Measurements from ENCODE around the gene ZNF43. TPM values are rescaled to one million over a fixed set of nuclear protein-coding genes. Genes with fewer than 3 reads are reported as not detected.
"Not testable (repeated sequence)": the region's sequence is repeated elsewhere in the genome, so short reads cannot be mapped to it uniquely, and the experiment has no call there.

Gene ZNF43
- polyA plus RNA-seq, 1 of the 3 experiments (the other 2 are of a cell fraction), result 3.4 TPM

- H3F3A ChIP-seq (replicated peaks; ENCODE audit: insufficient read depth), result peaks cover 16% of the 10 kb centered on the region
- H3K9ac ChIP-seq, result no peak overlapping the region
- TF ChIP-seq SMC3 (IDR thresholded peaks at IDR 0.05; ENCODE audit: low read depth, low read length) (no peak), ELF1 (IDR thresholded peaks at IDR 0.05) (no peak), FOXM1 (IDR thresholded peaks at IDR 0.05; ENCODE audit: low read depth) (no peak), MEF2A (IDR thresholded peaks at IDR 0.05; ENCODE audit: borderline replicate concordance, low read depth) (no peak), RAD21 (IDR thresholded peaks at IDR 0.05; ENCODE audit: low read length) (no peak), EP300 (IDR thresholded peaks at IDR 0.05; ENCODE audit: borderline replicate concordance in 1 of 2, low read depth in 1 of 2, low read length in 1 of 2) (no peak), RXRA (IDR thresholded peaks at IDR 0.05; ENCODE audit: borderline replicate concordance, low read depth) (no peak)
- ChIA-PET POLR2A (no interaction called here), CTCF (no interaction called here)
- no peaks in the 10 kb centered on the region; the same call in 1 of the 2 replicates for H3K9me3 ChIP-seq
- H3K36me3 ChIP-seq (replicated peaks in 1 of 2; ENCODE audit: control insufficient read depth in 1 of 2, insufficient read depth in 2 of 2, low read length in 1 of 2), result peaks cover 3 to 77% of the 10 kb centered on the region in 2 experiments
- WGBS (ENCODE audit: low lambda C conversion rate), result 76% methylated on average over 4 of the region's 4 CpGs
- no peaks in the 10 kb centered on the region for H3K4me1 ChIP-seq (ENCODE audit: control insufficient read depth in 1 of 2, insufficient read depth in 2 of 2, low read depth in 1 of 2, low read length in 1 of 2)
- H2AFZ ChIP-seq (ENCODE audit: low read depth), result no peak overlapping the region
- H3K9me2 ChIP-seq, result no peaks in the 10 kb centered on the region
- H3K27ac ChIP-seq (ENCODE audit: low read depth in 2 of 2, low read length in 1 of 2), result no peak overlapping the region
- no peak for DNase-seq
- H4K20me1 ChIP-seq (ENCODE audit: insufficient read depth), result no peaks in the 10 kb centered on the region
- peaks cover 74% of the 10 kb centered on the region for H3K79me2 ChIP-seq (ENCODE audit: insufficient read depth)
- H3K4me2 ChIP-seq, result no peak overlapping the region
- no peak overlapping the region for H3K4me3 ChIP-seq (ENCODE audit: low read depth in 2 of 2, low read length in 1 of 2)
- no peaks in the 10 kb centered on the region for H3K27me3 ChIP-seq (ENCODE audit: insufficient read depth)
Measured at GRCh38 chr19:21823224-21823623, 12.8 kb downstream of the ZNF43 start.

- Histone ChIP-seq H3K27me3 (ENCODE audit: insufficient read depth) (no peaks in the 10 kb centered on the region), H3K27ac (ENCODE audit: low read depth in 2 of 2, low read length in 1 of 2) (no peak overlapping the region), H3K4me2 (no peak overlapping the region), H2AFZ (ENCODE audit: low read depth) (no peak overlapping the region), H3K9me2 (no peaks in the 10 kb centered on the region), H3K9ac (no peak overlapping the region), H3F3A (replicated peaks; ENCODE audit: insufficient read depth) (no peaks in the 10 kb centered on the region), H3K4me3 (ENCODE audit: low read depth in 2 of 2, low read length in 1 of 2) (no peak overlapping the region), H4K20me1 (ENCODE audit: insufficient read depth) (no peaks in the 10 kb centered on the region), H3K79me2 (ENCODE audit: insufficient read depth) (no peaks in the 10 kb centered on the region), H3K4me1 (ENCODE audit: control insufficient read depth in 1 of 2, insufficient read depth in 2 of 2, low read depth in 1 of 2, low read length in 1 of 2) (no peaks in the 10 kb centered on the region), H3K9me3 (peaks cover 63% of the 10 kb centered on the region), H3K36me3 (replicated peaks in 1 of 2; ENCODE audit: control insufficient read depth in 1 of 2, insufficient read depth in 2 of 2, low read length in 1 of 2) (peaks cover 59 to 99% of the 10 kb centered on the region in 2 experiments)
- TF ChIP-seq USF1 (IDR thresholded peaks at IDR 0.05; ENCODE audit: borderline replicate concordance, low read depth) (no peak), TAF1 (IDR thresholded peaks at IDR 0.05; ENCODE audit: borderline replicate concordance, low read depth, low read length) (no peak), JUND (IDR thresholded peaks at IDR 0.05) (no peak), EZH2phosphoT487 (IDR thresholded peaks at IDR 0.05; ENCODE audit: borderline replicate concordance, low read depth) (no peak), TEAD4 (IDR thresholded peaks at IDR 0.05; ENCODE audit: borderline replicate concordance, insufficient read depth) (no peak), PBX3 (IDR thresholded peaks at IDR 0.05) (no peak), TCF12 (IDR thresholded peaks at IDR 0.05) (no peak), MEF2A (IDR thresholded peaks at IDR 0.05; ENCODE audit: borderline replicate concordance, low read depth) (no peak), SIN3A (IDR thresholded peaks at IDR 0.05; ENCODE audit: borderline replicate concordance, low read depth, low read length) (no peak)
- DNase-seq, result no peak
- CTCF ChIA-PET, result no interaction called here
- POLR2A ChIA-PET, result no interaction called here
- WGBS (ENCODE audit: low lambda C conversion rate), result 91% methylated on average over 4 of the region's 4 CpGs
Measured at GRCh38 chr19:21812448-21812847, 23.5 kb downstream of the ZNF43 start.

- H3K9me2 ChIP-seq; H2AFZ ChIP-seq (ENCODE audit: low read depth); H3F3A ChIP-seq (replicated peaks; ENCODE audit: insufficient read depth); POLR2A ChIA-PET; DNase-seq; H3K4me2 ChIP-seq; CTCF ChIA-PET; H3K4me1 ChIP-seq (ENCODE audit: control insufficient read depth in 1 of 2, insufficient read depth in 2 of 2, low read depth in 1 of 2, low read length in 1 of 2); H3K79me2 ChIP-seq (ENCODE audit: insufficient read depth); H3K27me3 ChIP-seq (ENCODE audit: insufficient read depth); H4K20me1 ChIP-seq (ENCODE audit: insufficient read depth); H3K9ac ChIP-seq; H3K4me3 ChIP-seq (ENCODE audit: low read depth in 2 of 2, low read length in 1 of 2); H3K27ac ChIP-seq (ENCODE audit: low read depth in 2 of 2, low read length in 1 of 2): not testable (repeated sequence)
- Histone ChIP-seq H3K36me3 (replicated peaks in 1 of 2; ENCODE audit: control insufficient read depth in 1 of 2, insufficient read depth in 2 of 2, low read length in 1 of 2) (peaks cover 40 to 84% of the 10 kb centered on the region in 2 experiments), H3K9me3 (peaks cover 76% of the 10 kb centered on the region)
- WGBS (ENCODE audit: low lambda C conversion rate), result 85% methylated on average over 3 of the region's 3 CpGs
Measured at GRCh38 chr19:21808400-21809000, 27.5 kb downstream of the ZNF43 start.
